Calu3 (cell line): ENCODE measurements around the gene MIEF2. TPM values are rescaled to one million over a fixed set of nuclear protein-coding genes. Genes with fewer than 3 reads are reported as not detected.

Source experiments
- BruUV-seq: library from RNA; stranded (reverse); fragments of 400-500 nt; replicated peaks from 2 replicates; lab custom pipeline; 2021; lab: Mats Ljungman, UMichigan
- CTCF ChIA-PET: fragments of 300-600 bp; sonication (Branson Sonifier 250); formaldehyde crosslinking; loops from one replicate; lab custom pipeline; 2022; ENCODE audit warnings: antibody characterized with exemption; lab: Charles Lee
- DNase-seq: peaks from one replicate; pipeline ENCODE4 v3.0.0; 2022
- H3K27ac Mint-ChIP-seq: one replicate; pipeline ENCODE4 v1.8.0; 2022; ENCODE audit warnings: mixed read lengths; ENCODE audit not compliant: unreplicated experiment
- H3K27me3 Mint-ChIP-seq: one replicate; pipeline ENCODE4 v1.8.0; 2022; ENCODE audit warnings: mixed read lengths; ENCODE audit not compliant: unreplicated experiment
- H3K36me3 Mint-ChIP-seq: one replicate; pipeline ENCODE4 v1.8.0; 2022; ENCODE audit warnings: mild to moderate bottlenecking, moderate library complexity, mixed read lengths; ENCODE audit not compliant: insufficient read depth, unreplicated experiment
- H3K4me1 Mint-ChIP-seq: one replicate; pipeline ENCODE4 v1.8.0; 2022; ENCODE audit warnings: mild to moderate bottlenecking, low read depth, mixed read lengths; ENCODE audit not compliant: unreplicated experiment
- H3K4me3 Mint-ChIP-seq: one replicate; pipeline ENCODE4 v1.8.0; 2022; ENCODE audit warnings: mild to moderate bottlenecking, low read depth, moderate library complexity, mixed read lengths; ENCODE audit not compliant: unreplicated experiment
- H3K9me3 Mint-ChIP-seq: one replicate; pipeline ENCODE4 v1.8.0; 2022; ENCODE audit warnings: low read depth, mixed read lengths; ENCODE audit not compliant: unreplicated experiment
- intact Hi-C: fragments of 100-400 bp; cut with micrococcal nuclease; formaldehyde crosslinking; loops from one replicate; pipeline ENCODE4 v1.10.0; 2022; ENCODE audit not compliant: unreplicated experiment
- total RNA-seq: library from RNA; stranded (reverse); gene quantifications from 2 replicates; pipeline ENCODE4 v1.2.3, GENCODE V29; 2022
- TF ChIP-seq, protein P1 (sequence below): fragments of 200-600 bp; IDR thresholded peaks from one replicate; pipeline ENCODE4 v1.8.0; 2022; ENCODE audit warnings: antibody characterized with exemption; ENCODE audit not compliant: unreplicated experiment

MIEF2 gene
- total RNA-seq, 1 experiment from 2014 or later, result 13.3 TPM

DNA sequence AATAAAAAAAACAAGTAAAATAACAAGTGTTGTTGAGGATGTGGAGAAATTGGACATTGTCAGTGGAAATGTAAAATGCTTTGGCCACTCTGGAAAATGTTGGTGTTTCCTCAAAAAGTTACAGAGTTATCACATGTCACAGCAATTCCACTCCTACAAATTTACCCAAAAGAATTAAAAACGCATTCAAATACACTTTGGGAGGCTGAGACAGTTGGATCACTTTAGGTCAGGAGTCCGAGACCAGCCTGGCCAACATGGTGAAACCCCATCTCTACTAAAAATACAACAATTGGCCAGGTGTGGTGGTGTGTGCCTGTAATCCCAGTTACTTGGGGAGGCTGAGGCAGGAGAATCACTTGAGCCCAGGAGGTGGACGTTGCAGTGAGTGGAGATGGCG, 48.7 kb downstream of the MIEF2 start:
- Mint-ChIP-seq H3K27ac (no peak overlapping the region), H3K4me1 (peaks cover 10% of the 10 kb centered on the region), H3K27me3 (no peaks in the 10 kb centered on the region), H3K4me3 (no peak overlapping the region), H3K36me3 (peaks cover 25% of the 10 kb centered on the region), H3K9me3 (no peaks in the 10 kb centered on the region)
- TF ChIP-seq, protein P1, sequence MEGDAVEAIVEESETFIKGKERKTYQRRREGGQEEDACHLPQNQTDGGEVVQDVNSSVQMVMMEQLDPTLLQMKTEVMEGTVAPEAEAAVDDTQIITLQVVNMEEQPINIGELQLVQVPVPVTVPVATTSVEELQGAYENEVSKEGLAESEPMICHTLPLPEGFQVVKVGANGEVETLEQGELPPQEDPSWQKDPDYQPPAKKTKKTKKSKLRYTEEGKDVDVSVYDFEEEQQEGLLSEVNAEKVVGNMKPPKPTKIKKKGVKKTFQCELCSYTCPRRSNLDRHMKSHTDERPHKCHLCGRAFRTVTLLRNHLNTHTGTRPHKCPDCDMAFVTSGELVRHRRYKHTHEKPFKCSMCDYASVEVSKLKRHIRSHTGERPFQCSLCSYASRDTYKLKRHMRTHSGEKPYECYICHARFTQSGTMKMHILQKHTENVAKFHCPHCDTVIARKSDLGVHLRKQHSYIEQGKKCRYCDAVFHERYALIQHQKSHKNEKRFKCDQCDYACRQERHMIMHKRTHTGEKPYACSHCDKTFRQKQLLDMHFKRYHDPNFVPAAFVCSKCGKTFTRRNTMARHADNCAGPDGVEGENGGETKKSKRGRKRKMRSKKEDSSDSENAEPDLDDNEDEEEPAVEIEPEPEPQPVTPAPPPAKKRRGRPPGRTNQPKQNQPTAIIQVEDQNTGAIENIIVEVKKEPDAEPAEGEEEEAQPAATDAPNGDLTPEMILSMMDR, result no peak
- BruUV-seq, result no TSS peak
- intact Hi-C loops, result no loop called here
- DNase-seq, result no peak
- CTCF ChIA-PET, result no interaction called here

- Mint-ChIP-seq H3K27ac (peak overlapping the region; percentile 64), H3K4me3 (peak overlapping the region; percentile 92), H3K9me3 (no peaks in the 10 kb centered on the region), H3K27me3 (no peaks in the 10 kb centered on the region), H3K36me3 (peaks cover 34% of the 10 kb centered on the region), H3K4me1 (peaks cover 10% of the 10 kb centered on the region)
- CTCF ChIA-PET, result interaction anchor here (0.7 to 0.9 kb wide), 2 partner anchors 48 to 131 kb away, joined by 3 to 4 read pairs; partner anchors contain the start of gene ALKBH5
- intact Hi-C loops, result no loop called here
- no TSS peak for BruUV-seq
- TF ChIP-seq, protein P1, result no peak
- no peak for DNase-seq
Observed at GRCh38 chr17:18314059-18314730, 53.7 kb downstream of the MIEF2 start.

GRCh38 chr17:18314731-18315561, 54.5 kb downstream of the MIEF2 start, which contains the start of the genes SMCR8 and TOP3A:
SMCR8 (plus strand) TSS chr17:18315293; CDS start chr17:18315790, 497 bp downstream.
TOP3A (minus strand) TSS chr17:18314994; CDS start chr17:18314778, 216 bp downstream.
- peaks cover 12% of the 10 kb centered on the region for H3K4me1 Mint-ChIP-seq
- CTCF ChIA-PET, result interaction anchor here (0.9 kb wide), 1 partner anchor 48 kb away, joined by 3 read pairs; no protein-coding TSS in a partner anchor
- BruUV-seq, result no TSS peak

GRCh38 chr17:18315562-18315922, 55.1 kb downstream of the MIEF2 start:
- intact Hi-C loops, result no loop called here
- no peak for DNase-seq
- Mint-ChIP-seq H3K4me1 (peaks cover 18% of the 10 kb centered on the region), H3K27me3 (no peaks in the 10 kb centered on the region), H3K36me3 (peaks cover 46% of the 10 kb centered on the region), H3K27ac (peak overlapping the region; percentile 98), H3K9me3 (no peaks in the 10 kb centered on the region), H3K4me3 (peak overlapping the region; percentile 92)
- TF ChIP-seq, protein P1, result no peak
- CTCF ChIA-PET, result no interaction called here
- BruUV-seq, result TSS peak; percentile 67

More at GRCh38 chr17:18314731-18315561, 54.5 kb downstream of the MIEF2 start, which contains the start of the genes SMCR8 and TOP3A:
- TF ChIP-seq, protein P1, result no peak
- Mint-ChIP-seq H3K27ac (peak within 1 kb of the TSS; percentile 98), H3K27me3 (no peaks in the 10 kb centered on the region), H3K36me3 (peaks cover 42% of the 10 kb centered on the region), H3K9me3 (no peaks in the 10 kb centered on the region), H3K4me3 (peak within 1 kb of the TSS; percentile 92)
- peak; percentile 94 for DNase-seq
- intact Hi-C loops, result no loop called here
